DND-41 (cell line): ENCODE data around the gene BAD.

Source experiments
- ATAC-seq: fragments of 200-7000 bp; cut with Tn5 transposase; 3 replicates; pipeline ENCODE4 v1.9.1; 2021; ENCODE audit warnings: low read depth; ENCODE audit not compliant: insufficient read depth
- DNase-seq: peaks from one replicate; pipeline ENCODE4 v3.0.0-alpha.2; 2020
- H2AFZ ChIP-seq: 2 replicates; pipeline ENCODE4 v1.6.0; 2012; ENCODE audit warnings: low read depth, low read length
- H3K27ac ChIP-seq: 2 replicates; pipeline ENCODE4 v1.5.1; 2012; ENCODE audit warnings: low read length, inconsistent platforms
- H3K27me3 ChIP-seq: fragments of 200-600 bp; sonication (generic); 2 replicates; pipeline ENCODE4 v1.6.0; 2012; ENCODE audit warnings: low read length, mild to moderate bottlenecking, inconsistent platforms; ENCODE audit not compliant: insufficient read depth, poor library complexity
- H3K36me3 ChIP-seq: 2 replicates; pipeline ENCODE4 v1.5.1; 2012; ENCODE audit warnings: low read length, inconsistent platforms; ENCODE audit not compliant: insufficient read depth
- H3K4me1 ChIP-seq: 2 replicates; pipeline ENCODE4 v1.5.1; 2012; ENCODE audit warnings: mild to moderate bottlenecking, low read length; ENCODE audit not compliant: insufficient read depth
- H3K4me2 ChIP-seq: 2 replicates; pipeline ENCODE4 v1.6.0; 2012; ENCODE audit warnings: mild to moderate bottlenecking, moderate library complexity, low read length, inconsistent platforms; ENCODE audit not compliant: insufficient read depth
- H3K4me3 ChIP-seq, 2 experiments: fragments of 200-600 bp in 1 of 2; shearing (Covaris generic) in 1 of 2; 2 replicates each; pipeline ENCODE4 v1.5.1; 2012 to 2016; ENCODE audit warnings: inconsistent platforms in 2 of 2, low read length in 2 of 2, mild to moderate bottlenecking in 2 of 2, low read depth in 1 of 2, moderate library complexity in 1 of 2
- H3K79me2 ChIP-seq: 2 replicates; pipeline ENCODE4 v1.6.0; 2012; ENCODE audit warnings: low read length, inconsistent platforms; ENCODE audit not compliant: insufficient read depth
- H3K9ac ChIP-seq: 2 replicates; pipeline ENCODE4 v1.6.0; 2012; ENCODE audit warnings: low read depth, mild to moderate bottlenecking, inconsistent platforms, low read length, moderate library complexity
- H3K9me3 ChIP-seq: 2 replicates; pipeline ENCODE4 v1.5.1; 2012; ENCODE audit warnings: low read length, moderate library complexity, mild to moderate bottlenecking, inconsistent platforms; ENCODE audit not compliant: insufficient read depth, severe bottlenecking
- H4K20me1 ChIP-seq: 2 replicates; pipeline ENCODE4 v1.6.0; 2012; ENCODE audit warnings: low read length; ENCODE audit not compliant: insufficient read depth
- EZH2 ChIP-seq: IDR thresholded peaks from 3 replicates; pipeline ENCODE4 v1.6.1; 2012; ENCODE audit warnings: borderline replicate concordance, low read depth, mild to moderate bottlenecking, moderate library complexity, low read length, inconsistent platforms; ENCODE audit not compliant: severe bottlenecking
- TF ChIP-seq, protein P1 (sequence below): IDR thresholded peaks from 2 replicates; pipeline ENCODE4 v1.5.1; 2012; ENCODE audit warnings: borderline replicate concordance, low read length, moderate library complexity, mild to moderate bottlenecking; ENCODE audit not compliant: poor library complexity, severe bottlenecking; ENCODE audit errors: extremely low read depth

Gene BAD

GRCh38 chr11:64314805-64315561 is 30.5 kb upstream of the BAD start:
- peaks cover 41% of the 10 kb centered on the region for H3K36me3 ChIP-seq
- TF ChIP-seq, protein P1, sequence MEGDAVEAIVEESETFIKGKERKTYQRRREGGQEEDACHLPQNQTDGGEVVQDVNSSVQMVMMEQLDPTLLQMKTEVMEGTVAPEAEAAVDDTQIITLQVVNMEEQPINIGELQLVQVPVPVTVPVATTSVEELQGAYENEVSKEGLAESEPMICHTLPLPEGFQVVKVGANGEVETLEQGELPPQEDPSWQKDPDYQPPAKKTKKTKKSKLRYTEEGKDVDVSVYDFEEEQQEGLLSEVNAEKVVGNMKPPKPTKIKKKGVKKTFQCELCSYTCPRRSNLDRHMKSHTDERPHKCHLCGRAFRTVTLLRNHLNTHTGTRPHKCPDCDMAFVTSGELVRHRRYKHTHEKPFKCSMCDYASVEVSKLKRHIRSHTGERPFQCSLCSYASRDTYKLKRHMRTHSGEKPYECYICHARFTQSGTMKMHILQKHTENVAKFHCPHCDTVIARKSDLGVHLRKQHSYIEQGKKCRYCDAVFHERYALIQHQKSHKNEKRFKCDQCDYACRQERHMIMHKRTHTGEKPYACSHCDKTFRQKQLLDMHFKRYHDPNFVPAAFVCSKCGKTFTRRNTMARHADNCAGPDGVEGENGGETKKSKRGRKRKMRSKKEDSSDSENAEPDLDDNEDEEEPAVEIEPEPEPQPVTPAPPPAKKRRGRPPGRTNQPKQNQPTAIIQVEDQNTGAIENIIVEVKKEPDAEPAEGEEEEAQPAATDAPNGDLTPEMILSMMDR = no peak
- no peak overlapping the region for H3K27ac ChIP-seq
- no peaks in the 10 kb centered on the region for H3K9me3 ChIP-seq
- H3K79me2 ChIP-seq = peaks cover 51% of the 10 kb centered on the region
- ATAC-seq (no peak), DNase-seq (no peak)
- peaks cover 19% of the 10 kb centered on the region; the same call in 1 of the 2 replicates for H4K20me1 ChIP-seq
- H3K4me1 ChIP-seq = peaks cover 34% of the 10 kb centered on the region
- no peak overlapping the region for H3K4me3 ChIP-seq
- H2AFZ ChIP-seq = no peak overlapping the region
- peak overlapping the region; percentile 66; the same call in 1 of the 2 replicates for H3K4me2 ChIP-seq
- H3K27me3 ChIP-seq = no peaks in the 10 kb centered on the region
- H3K9ac ChIP-seq = no peak overlapping the region

- H4K20me1 ChIP-seq = peaks cover 19% of the 10 kb centered on the region; the same call in 1 of the 2 replicates
- DNase-seq (no peak), ATAC-seq (no peak)
- H3K36me3 ChIP-seq = peaks cover 41% of the 10 kb centered on the region
- no peak overlapping the region for H3K27ac ChIP-seq
- H3K79me2 ChIP-seq = peaks cover 54% of the 10 kb centered on the region
- no peaks in the 10 kb centered on the region for H3K9me3 ChIP-seq
- no peak overlapping the region for H3K4me3 ChIP-seq
- peaks cover 28% of the 10 kb centered on the region for H3K4me1 ChIP-seq
- TF ChIP-seq, protein P1 = no peak
- TF ChIP-seq EZH2 = no peak
- H3K9ac ChIP-seq = no peak overlapping the region
- H2AFZ ChIP-seq = no peak overlapping the region
- H3K27me3 ChIP-seq = no peaks in the 10 kb centered on the region
- H3K4me2 ChIP-seq = no peak overlapping the region
These were observed 29.8 kb upstream of the BAD start for GRCh38 chr11:64314146-64314804.

DNA sequence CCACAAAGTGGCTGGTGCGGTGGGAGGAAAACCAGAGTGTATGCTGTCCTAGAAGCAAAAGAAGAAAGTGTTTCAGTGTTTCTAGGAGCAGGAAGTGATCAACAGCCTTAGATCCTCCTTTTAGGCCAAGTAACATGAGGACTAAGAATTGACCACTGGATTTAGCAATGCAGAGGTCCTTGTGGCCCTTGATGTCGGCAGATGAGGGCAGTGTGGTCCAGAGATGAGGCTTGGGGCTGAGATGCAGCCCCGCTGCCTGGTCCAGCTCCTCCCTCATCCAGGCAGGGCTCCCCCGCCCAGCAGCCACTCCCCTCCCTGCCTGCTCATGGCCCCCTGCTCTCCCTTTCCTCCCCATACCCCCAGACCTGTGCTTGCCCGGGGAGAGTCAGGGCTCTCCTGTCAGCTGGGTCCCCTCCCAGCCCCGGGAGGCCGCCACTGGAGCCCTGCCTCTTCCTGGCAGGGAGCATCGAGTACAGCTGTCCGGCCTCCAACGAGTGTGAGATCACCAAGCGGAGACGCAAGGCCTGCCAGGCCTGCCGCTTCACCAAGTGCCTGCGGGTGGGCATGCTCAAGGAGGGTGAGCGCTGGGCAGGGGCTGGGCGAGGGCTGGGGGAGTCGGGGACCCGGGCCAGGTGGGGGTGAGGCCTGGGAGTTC is 29.2 kb upstream of the BAD start:
- Histone ChIP-seq H3K9ac (no peak overlapping the region), H3K27me3 (no peaks in the 10 kb centered on the region), H3K4me1 (peaks cover 21% of the 10 kb centered on the region), H3K9me3 (no peaks in the 10 kb centered on the region), H4K20me1 (peaks cover 19% of the 10 kb centered on the region; the same call in 1 of the 2 replicates), H2AFZ (no peak overlapping the region), H3K4me3 (no peak overlapping the region), H3K36me3 (peaks cover 41% of the 10 kb centered on the region), H3K79me2 (peaks cover 48% of the 10 kb centered on the region), H3K27ac (no peak overlapping the region), H3K4me2 (no peak overlapping the region)
- DNase-seq (no peak), ATAC-seq (no peak)
- TF ChIP-seq, protein P1 = no peak
- no peak for TF ChIP-seq EZH2
